ENCODE data around the gene FAM20C. TPM values are rescaled to one million over a fixed set of nuclear protein-coding genes. Genes with fewer than 3 reads are reported as not detected.

FAM20C gene
- total RNA-seq, 3 donors from 2014 or later (not counting 1 experiment from before 2014, with no cell fraction given) = 1.2 to 8.6 (median 3.9) TPM

- WGBS (ENCODE audit: insufficient coverage) = 93% methylated on average over 22 of the region's 22 CpGs
- Mint-ChIP-seq H3K4me3 (no peak overlapping the region), H3K27me3 (ENCODE audit: low read depth in 2 of 2) (no peaks in the 10 kb centered on the region), H3K4me1 (no peaks in the 10 kb centered on the region), H3K9me3 (no peaks in the 10 kb centered on the region), H3K27ac (no peak overlapping the region), H3K36me3 (no peaks in the 10 kb centered on the region)
- Histone ChIP-seq H3K4me1 (ENCODE audit: control insufficient read depth, insufficient read depth, low read length) (no peaks in the 10 kb centered on the region), H3K27ac (ENCODE audit: low read length) (no peak overlapping the region), H3K27me3 (ENCODE audit: control insufficient read depth, insufficient read depth, low read length) (no peaks in the 10 kb centered on the region), H3K4me3 (ENCODE audit: low read length) (no peak overlapping the region), H3K36me3 (ENCODE audit: control insufficient read depth, insufficient read depth, low read length) (no peaks in the 10 kb centered on the region), H3K9me3 (ENCODE audit: control insufficient read depth, insufficient read depth, low read length) (no peaks in the 10 kb centered on the region)
- DNase-seq = no peak
- ATAC-seq = no peak
- intact Hi-C loops (cut with micrococcal nuclease) = no loop called here
- TF ChIP-seq CTCF (IDR thresholded peaks at IDR 0.05) = no peak
Measured at GRCh38 chr7:252981-253380, 60.6 kb downstream of the FAM20C start.

- Histone ChIP-seq H3K9me3 (ENCODE audit: control insufficient read depth, insufficient read depth, low read length) (no peaks in the 10 kb centered on the region), H3K27me3 (ENCODE audit: control insufficient read depth, insufficient read depth, low read length) (no peaks in the 10 kb centered on the region), H3K27ac (ENCODE audit: low read length) (no peak overlapping the region), H3K4me1 (ENCODE audit: control insufficient read depth, insufficient read depth, low read length) (no peaks in the 10 kb centered on the region), H3K4me3 (ENCODE audit: low read length) (no peak overlapping the region), H3K36me3 (ENCODE audit: control insufficient read depth, insufficient read depth, low read length) (no peaks in the 10 kb centered on the region)
- no peaks in the 10 kb centered on the region for H3K4me1 Mint-ChIP-seq
- WGBS (ENCODE audit: insufficient coverage) = 94% methylated on average over 41 of the region's 41 CpGs
- no peak overlapping the region for H3K27ac Mint-ChIP-seq
- H3K9me3 Mint-ChIP-seq = no peaks in the 10 kb centered on the region
- TF ChIP-seq CTCF (IDR thresholded peaks at IDR 0.05) = no peak
- intact Hi-C loops (cut with micrococcal nuclease) = no loop called here
- DNase-seq (no peak), ATAC-seq (no peak)
- H3K4me3 Mint-ChIP-seq = no peak overlapping the region
- no peaks in the 10 kb centered on the region for H3K36me3 Mint-ChIP-seq
- H3K27me3 Mint-ChIP-seq (ENCODE audit: low read depth in 2 of 2) = no peaks in the 10 kb centered on the region
Measured at GRCh38 chr7:253581-254336, 61.4 kb downstream of the FAM20C start.

- Histone ChIP-seq H3K4me3 (ENCODE audit: low read length) (no peak overlapping the region), H3K9me3 (ENCODE audit: control insufficient read depth, insufficient read depth, low read length) (no peaks in the 10 kb centered on the region), H3K27ac (ENCODE audit: low read length) (no peak overlapping the region), H3K27me3 (ENCODE audit: control insufficient read depth, insufficient read depth, low read length) (no peaks in the 10 kb centered on the region), H3K36me3 (ENCODE audit: control insufficient read depth, insufficient read depth, low read length) (no peaks in the 10 kb centered on the region), H3K4me1 (ENCODE audit: control insufficient read depth, insufficient read depth, low read length) (no peaks in the 10 kb centered on the region)
- DNase-seq (no peak), ATAC-seq (no peak)
- H3K4me3 Mint-ChIP-seq = no peak overlapping the region
- intact Hi-C loops (cut with micrococcal nuclease) = no loop called here
- no peak overlapping the region for H3K27ac Mint-ChIP-seq
- TF ChIP-seq CTCF (IDR thresholded peaks at IDR 0.05) = no peak
- H3K9me3 Mint-ChIP-seq = no peaks in the 10 kb centered on the region
- H3K36me3 Mint-ChIP-seq = no peaks in the 10 kb centered on the region
- no peaks in the 10 kb centered on the region for H3K4me1 Mint-ChIP-seq
- peaks cover 0 to 3% of the 10 kb centered on the region in 2 donors for H3K27me3 Mint-ChIP-seq (ENCODE audit: low read depth in 2 of 2)
- WGBS (ENCODE audit: insufficient coverage) = 94% methylated on average over 31 of the region's 31 CpGs
Measured at GRCh38 chr7:254337-255037, 62.1 kb downstream of the FAM20C start.

Data from natural killer cell (primary cell).